Peyer's patch (tissue), 4 donors: ENCODE measurements around the gene TRIM24. TPM values are rescaled to one million over a fixed set of nuclear protein-coding genes. Genes with fewer than 3 reads are reported as not detected.

Experiments
- DNase-seq, 3 donors: peaks; one replicate each; pipeline ENCODE4 v3.0.0-alpha.2; 2017 to 2019
- H3K27ac ChIP-seq, 4 donors: fragments of 200-600 bp; sonication (generic); one replicate each; pipeline ENCODE4 v1.5.1; 2016 to 2019
- H3K27me3 ChIP-seq, 2 donors: fragments of 200-600 bp; sonication (generic); one replicate each; pipeline ENCODE4 v1.5.1; 2019
- H3K36me3 ChIP-seq, 3 donors: fragments of 200-600 bp; sonication (generic); one replicate each; pipeline ENCODE4 v1.5.1; 2016 to 2019
- H3K4me1 ChIP-seq, 4 donors: fragments of 200-600 bp; sonication (generic); one replicate each; pipeline ENCODE4 v1.5.1; 2016 to 2019
- H3K4me3 ChIP-seq, 4 donors: fragments of 200-600 bp; sonication (generic); 1 replicate in 3 of 4; 2 replicates in 1 of 4; pipeline ENCODE4 v1.5.1; 2016 to 2019; ENCODE audit warnings: mild to moderate bottlenecking in 1 of 4
- H3K9me3 ChIP-seq, 4 donors: fragments of 200-600 bp; sonication (generic); one replicate each; pipeline ENCODE4 v1.5.1; 2016 to 2019; ENCODE audit warnings: mild to moderate bottlenecking in 1 of 4
- POLR2A ChIP-seq, 2 donors: fragments of 450-650 bp; IDR thresholded peaks; one replicate each; pipeline ENCODE4 v1.5.1; 2017; ENCODE audit warnings: antibody characterized with exemption in 2 of 2, mild to moderate bottlenecking in 2 of 2, moderate library complexity in 2 of 2
- total RNA-seq, 4 donors: library from RNA; depleted of rRNA; stranded (reverse); fragments of >200 nt; gene quantifications; one replicate each; pipeline ENCODE4 v1.1.0, GENCODE V29; 2016
- TF ChIP-seq, protein P1 (sequence below), 6 experiments: fragments of 450-650 bp in 4 of 6; fragments of 200-600 bp in 2 of 6; sonication (generic) in 1 of 6; IDR thresholded peaks; one replicate each; pipeline ENCODE4 v1.5.1; 2017 to 2019; ENCODE audit warnings: antibody characterized with exemption in 6 of 6, mild to moderate bottlenecking in 3 of 6, moderate library complexity in 1 of 6

TRIM24 gene
- total RNA-seq, 4 donors from 2014 or later: 15.7 to 18.7 (median 16.6) TPM

DNA sequence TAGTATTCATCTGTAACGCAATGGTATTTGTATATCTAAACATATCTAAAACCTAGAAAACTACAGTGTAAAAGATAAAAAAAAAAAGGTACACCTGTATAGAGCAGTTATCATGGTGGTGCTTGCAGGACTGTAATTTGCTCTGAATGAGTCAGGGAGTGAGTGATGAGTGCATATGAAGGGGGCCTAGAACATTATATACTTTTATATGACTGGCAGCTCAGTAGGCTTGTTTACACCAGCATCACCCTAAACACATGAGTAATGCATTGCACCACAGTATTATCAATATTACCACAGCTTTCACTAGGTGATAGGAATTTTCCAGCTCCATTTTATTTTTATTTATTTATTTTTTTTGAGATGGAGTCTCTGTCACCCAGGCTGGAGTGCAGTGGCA lies 40.8 kb downstream of the TRIM24 start:
- no peaks in the 10 kb centered on the region for H3K9me3 ChIP-seq
- TF ChIP-seq, protein P1, sequence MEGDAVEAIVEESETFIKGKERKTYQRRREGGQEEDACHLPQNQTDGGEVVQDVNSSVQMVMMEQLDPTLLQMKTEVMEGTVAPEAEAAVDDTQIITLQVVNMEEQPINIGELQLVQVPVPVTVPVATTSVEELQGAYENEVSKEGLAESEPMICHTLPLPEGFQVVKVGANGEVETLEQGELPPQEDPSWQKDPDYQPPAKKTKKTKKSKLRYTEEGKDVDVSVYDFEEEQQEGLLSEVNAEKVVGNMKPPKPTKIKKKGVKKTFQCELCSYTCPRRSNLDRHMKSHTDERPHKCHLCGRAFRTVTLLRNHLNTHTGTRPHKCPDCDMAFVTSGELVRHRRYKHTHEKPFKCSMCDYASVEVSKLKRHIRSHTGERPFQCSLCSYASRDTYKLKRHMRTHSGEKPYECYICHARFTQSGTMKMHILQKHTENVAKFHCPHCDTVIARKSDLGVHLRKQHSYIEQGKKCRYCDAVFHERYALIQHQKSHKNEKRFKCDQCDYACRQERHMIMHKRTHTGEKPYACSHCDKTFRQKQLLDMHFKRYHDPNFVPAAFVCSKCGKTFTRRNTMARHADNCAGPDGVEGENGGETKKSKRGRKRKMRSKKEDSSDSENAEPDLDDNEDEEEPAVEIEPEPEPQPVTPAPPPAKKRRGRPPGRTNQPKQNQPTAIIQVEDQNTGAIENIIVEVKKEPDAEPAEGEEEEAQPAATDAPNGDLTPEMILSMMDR (IDR thresholded peaks at IDR 0.05): no peak
- no peak for TF ChIP-seq POLR2A (IDR thresholded peaks at IDR 0.05)
- no peaks in the 10 kb centered on the region for H3K27me3 ChIP-seq
- H3K27ac ChIP-seq: no peak overlapping the region
- no peaks in the 10 kb centered on the region for H3K4me1 ChIP-seq
- H3K4me3 ChIP-seq: no peak overlapping the region
- no peaks in the 10 kb centered on the region for H3K36me3 ChIP-seq
- DNase-seq: no peak

DNA sequence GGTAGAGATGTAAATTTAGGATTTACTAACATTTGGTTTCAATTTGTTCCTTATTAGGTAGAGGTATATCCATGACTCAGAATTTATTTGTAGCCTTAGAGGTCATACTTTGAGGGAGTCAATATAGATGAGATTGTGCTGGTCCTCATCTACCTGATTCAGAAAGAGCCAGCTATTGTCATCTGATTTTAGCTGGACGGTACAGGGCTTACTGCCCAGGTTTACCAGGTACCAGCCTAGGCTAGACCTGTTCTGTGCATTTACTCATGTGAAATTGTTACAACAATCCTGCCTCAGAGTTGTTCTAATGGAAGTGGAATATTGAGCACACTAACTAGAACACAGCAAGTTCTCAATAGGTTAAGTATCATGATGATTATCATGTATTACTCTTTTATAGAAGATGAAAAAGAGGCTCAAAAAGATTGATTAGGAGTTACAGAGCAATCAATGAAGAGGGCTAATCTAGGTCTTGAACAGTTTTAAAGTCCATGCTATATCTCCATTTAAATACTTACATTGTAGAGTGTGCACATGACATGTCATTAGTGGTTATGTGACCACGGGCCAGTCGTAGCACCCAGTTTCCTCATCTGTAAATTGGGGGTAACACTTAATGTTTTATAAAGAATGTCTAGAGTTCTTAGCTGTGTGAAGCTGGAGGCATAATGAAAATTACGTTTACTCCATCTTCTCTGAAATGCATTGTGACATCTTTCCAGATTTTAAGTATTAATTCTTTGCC lies 42.1 kb downstream of the TRIM24 start:
- no peaks in the 10 kb centered on the region for H3K36me3 ChIP-seq
- no peaks in the 10 kb centered on the region for H3K4me1 ChIP-seq

DNA sequence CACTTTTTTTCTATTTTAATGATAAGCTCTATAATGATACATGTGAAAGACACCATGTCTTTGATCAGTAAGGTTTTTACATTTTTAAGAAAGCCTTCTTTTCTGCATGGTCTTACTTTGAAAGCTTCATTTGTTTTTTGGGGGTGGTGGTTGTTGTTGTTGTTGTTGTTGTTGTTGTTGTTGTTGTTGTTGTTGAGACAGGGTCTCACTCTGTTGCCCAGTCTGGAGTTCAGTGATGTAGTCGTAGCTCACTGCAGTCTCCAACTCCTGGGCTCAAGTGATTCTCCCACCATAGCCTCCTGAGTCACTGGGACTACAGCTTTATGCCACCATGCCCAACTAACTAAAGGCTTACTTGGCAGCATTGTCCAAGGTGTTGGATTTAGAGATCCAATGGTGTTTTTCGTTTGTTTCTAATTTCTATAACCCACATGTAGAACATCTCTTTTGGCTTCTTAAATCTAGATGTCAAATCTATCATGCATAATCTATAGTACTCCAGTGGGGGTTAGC lies 45.4 kb downstream of the TRIM24 start:
- DNase-seq: no peak
- H3K36me3 ChIP-seq: peaks cover 0 to 2% (median 0%) of the 10 kb centered on the region in 3 donors
- TF ChIP-seq, protein P1 (IDR thresholded peaks at IDR 0.05): no peak
- TF ChIP-seq POLR2A (IDR thresholded peaks at IDR 0.05): no peak
- no peak overlapping the region for H3K4me3 ChIP-seq
- no peaks in the 10 kb centered on the region for H3K9me3 ChIP-seq
- H3K27me3 ChIP-seq: no peaks in the 10 kb centered on the region
- no peaks in the 10 kb centered on the region for H3K4me1 ChIP-seq
- H3K27ac ChIP-seq: no peak overlapping the region

More for the DNA sequence above, 42.1 kb downstream of the TRIM24 start:
- DNase-seq: no peak
- Histone ChIP-seq H3K27ac (no peak overlapping the region), H3K27me3 (no peaks in the 10 kb centered on the region), H3K9me3 (no peaks in the 10 kb centered on the region), H3K4me3 (no peak overlapping the region)
- no peak for TF ChIP-seq POLR2A (IDR thresholded peaks at IDR 0.05)
- TF ChIP-seq, protein P1 (IDR thresholded peaks at IDR 0.05): no peak

DNA sequence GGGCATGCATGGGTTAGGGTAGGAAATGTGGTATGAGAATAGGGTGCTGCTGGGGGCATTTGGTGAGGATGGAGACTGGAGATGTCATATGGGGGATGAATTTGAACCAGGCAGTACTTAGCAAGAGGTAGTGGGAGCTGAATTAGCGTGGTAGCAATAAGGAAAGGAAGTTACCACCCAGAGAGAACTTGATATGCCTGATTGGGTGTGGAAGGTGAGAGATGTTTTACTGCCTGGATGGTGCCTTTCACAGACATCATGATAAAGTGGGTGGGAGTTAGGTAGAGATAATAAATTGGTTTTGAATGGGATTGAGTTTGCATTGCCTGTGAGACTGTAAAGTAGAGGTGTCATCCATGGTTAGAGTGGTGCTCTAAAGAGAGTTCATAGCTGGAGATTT lies 46.7 kb downstream of the TRIM24 start:
- no peaks in the 10 kb centered on the region for H3K4me1 ChIP-seq
- DNase-seq: no peak
- H3K36me3 ChIP-seq: peaks cover 0 to 3% (median 0%) of the 10 kb centered on the region in 3 donors
- TF ChIP-seq, protein P1 (IDR thresholded peaks at IDR 0.05): no peak
- no peak for TF ChIP-seq POLR2A (IDR thresholded peaks at IDR 0.05)
- H3K9me3 ChIP-seq: no peaks in the 10 kb centered on the region
- H3K27me3 ChIP-seq: no peaks in the 10 kb centered on the region
- no peak overlapping the region for H3K27ac ChIP-seq
- no peak overlapping the region for H3K4me3 ChIP-seq

DNA sequence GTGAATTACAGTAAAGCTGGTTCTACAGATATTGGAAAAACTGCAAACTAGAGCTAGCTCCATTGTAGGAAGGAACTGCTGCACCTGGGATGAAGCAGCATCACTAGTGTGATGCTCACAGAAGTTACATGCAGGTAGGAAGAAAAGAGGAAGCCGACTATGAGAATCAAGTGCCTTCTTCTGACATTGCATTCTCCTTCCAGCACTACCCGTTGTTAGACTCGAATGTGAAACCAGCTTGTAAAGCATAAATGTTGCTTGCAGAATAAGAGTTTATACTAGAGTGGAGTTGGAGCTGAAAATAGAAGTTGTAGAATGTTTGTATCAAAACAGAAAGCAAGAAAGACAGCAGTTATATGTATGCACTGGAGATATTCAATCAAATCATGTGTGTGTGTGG lies 49.9 kb downstream of the TRIM24 start:
- TF ChIP-seq, protein P1 (IDR thresholded peaks at IDR 0.05): no peak
- no peak for TF ChIP-seq POLR2A (IDR thresholded peaks at IDR 0.05)
- Histone ChIP-seq H3K27ac (no peak overlapping the region), H3K9me3 (peaks cover 0 to 8% (median 0%) of the 10 kb centered on the region in 4 donors), H3K4me1 (no peaks in the 10 kb centered on the region), H3K36me3 (peaks cover 0 to 10% (median 0%) of the 10 kb centered on the region in 3 donors), H3K27me3 (no peaks in the 10 kb centered on the region), H3K4me3 (no peak overlapping the region)
- DNase-seq: no peak
